COLO829 (cell line): ENCODE data around the gene LRRTM4.
"Not testable (repeated sequence)": the region's sequence is repeated elsewhere in the genome, so short reads cannot be mapped to it uniquely, and the experiment has no call there.

Source experiments
- DNase-seq: peaks from one replicate; pipeline ENCODE4 v3.0.0; 2012; ENCODE audit warnings: low spot score

The LRRTM4 gene

GRCh38 chr2:77314721-77315120 is 207.5 kb downstream of the LRRTM4 start:
- DNase-seq: no peak

- DNase-seq: no peak
Measured at GRCh38 chr2:77310416-77310815, 211.8 kb downstream of the LRRTM4 start.

GRCh38 chr2:77309725-77310124 is 212.5 kb downstream of the LRRTM4 start:
- no peak for DNase-seq

- DNase-seq: no peak
Measured at GRCh38 chr2:77301441-77301840, 220.7 kb downstream of the LRRTM4 start.

GRCh38 chr2:77296791-77297190 is 225.4 kb downstream of the LRRTM4 start:
- DNase-seq: no peak

GRCh38 chr2:77294474-77294873 is 227.7 kb downstream of the LRRTM4 start:
- DNase-seq: no peak

GRCh38 chr2:77284353-77284752 is 237.8 kb downstream of the LRRTM4 start:
- DNase-seq: no peak

- DNase-seq: no peak
Measured at GRCh38 chr2:77271262-77271661, 250.9 kb downstream of the LRRTM4 start.

GRCh38 chr2:77270433-77270832 is 251.7 kb downstream of the LRRTM4 start:
- no peak for DNase-seq

- no peak for DNase-seq
Measured at GRCh38 chr2:77268626-77269025, 253.6 kb downstream of the LRRTM4 start.

GRCh38 chr2:77232909-77233425 is 289.2 kb downstream of the LRRTM4 start:
- DNase-seq: no peak

GRCh38 chr2:77228391-77228790 is 293.8 kb downstream of the LRRTM4 start:
- no peak for DNase-seq

GRCh38 chr2:77210725-77211124 is 311.5 kb downstream of the LRRTM4 start:
- no peak for DNase-seq

GRCh38 chr2:77207331-77207730 is 314.8 kb downstream of the LRRTM4 start:
- DNase-seq: no peak

- no peak for DNase-seq
Measured at GRCh38 chr2:77201755-77202154, 320.4 kb downstream of the LRRTM4 start.

- DNase-seq: no peak
Measured at GRCh38 chr2:77199411-77199810, 322.8 kb downstream of the LRRTM4 start.

- no peak for DNase-seq
Measured at GRCh38 chr2:77193858-77194448, 328.2 kb downstream of the LRRTM4 start.

GRCh38 chr2:77192811-77193289 is 329.3 kb downstream of the LRRTM4 start:
- no peak for DNase-seq

- DNase-seq: no peak
Measured at GRCh38 chr2:77191665-77192064, 330.5 kb downstream of the LRRTM4 start.

- no peak for DNase-seq
Measured at GRCh38 chr2:77190721-77191346, 331.3 kb downstream of the LRRTM4 start.

- DNase-seq: no peak
Measured at GRCh38 chr2:77185052-77185451, 337.1 kb downstream of the LRRTM4 start.

- DNase-seq: no peak
Measured at GRCh38 chr2:77179297-77179696, 342.9 kb downstream of the LRRTM4 start.

GRCh38 chr2:77175266-77175780 is 346.9 kb downstream of the LRRTM4 start:
- DNase-seq: not testable (repeated sequence)

- DNase-seq: no peak
Measured at GRCh38 chr2:77169426-77169825, 352.8 kb downstream of the LRRTM4 start.
